PC-3 (cell line): ENCODE data around the gene ROPN1L.

Experiments
- CTCF ChIP-seq: fragments of 300-600 bp; sonication (generic); conservative IDR thresholded peaks from 2 replicates; pipeline ENCODE4 v1.5.1; 2017; ENCODE audit warnings: antibody characterized with exemption, low read depth, mild to moderate bottlenecking, low read length
- EZH2 ChIP-seq: fragments of 300-600 bp; sonication (generic); IDR thresholded peaks from one replicate; pipeline ENCODE4 v1.6.1; 2017; ENCODE audit warnings: antibody characterized with exemption, mild to moderate bottlenecking, low read length; ENCODE audit not compliant: unreplicated experiment
- EZH2phosphoT487 ChIP-seq: fragments of 300-600 bp; sonication (generic); IDR thresholded peaks from 2 replicates; pipeline ENCODE4 v1.6.1; 2018; ENCODE audit warnings: mild to moderate bottlenecking, antibody characterized with exemption, low read length, borderline replicate concordance

DNA sequence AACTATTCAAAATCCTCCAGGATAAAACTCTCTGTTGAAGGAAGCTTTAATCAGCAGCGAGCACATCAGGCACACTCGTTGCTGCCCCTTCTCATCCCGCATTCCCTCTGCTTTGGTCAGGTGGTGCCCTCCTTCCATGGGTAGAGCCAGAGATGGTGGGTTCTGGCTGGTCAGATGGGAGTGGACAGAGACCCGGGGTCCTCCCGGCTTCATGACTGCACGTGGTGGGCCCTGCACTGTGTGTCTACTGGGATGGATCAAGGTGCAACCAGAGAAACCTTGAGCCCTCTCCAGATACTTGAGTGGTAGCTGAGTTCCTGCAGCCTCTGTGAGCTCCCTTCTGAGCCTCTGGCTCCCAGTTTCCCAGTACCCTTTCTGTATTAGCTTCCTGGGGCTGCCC is 36.3 kb downstream of the ROPN1L start:
- TF ChIP-seq CTCF: no peak
- no peak for TF ChIP-seq EZH2phosphoT487
- TF ChIP-seq EZH2: no peak
